ENCODE results near the gene CC2D2B. TPM values are rescaled to one million over a fixed set of nuclear protein-coding genes. Genes with fewer than 3 reads are reported as not detected.
"Not testable (repeated sequence)": the region's sequence is repeated elsewhere in the genome, so short reads cannot be mapped to it uniquely, and the experiment has no call there.

The CC2D2B gene
- total RNA-seq, 1 donor from 2014 or later = 2.5 TPM

DNA sequence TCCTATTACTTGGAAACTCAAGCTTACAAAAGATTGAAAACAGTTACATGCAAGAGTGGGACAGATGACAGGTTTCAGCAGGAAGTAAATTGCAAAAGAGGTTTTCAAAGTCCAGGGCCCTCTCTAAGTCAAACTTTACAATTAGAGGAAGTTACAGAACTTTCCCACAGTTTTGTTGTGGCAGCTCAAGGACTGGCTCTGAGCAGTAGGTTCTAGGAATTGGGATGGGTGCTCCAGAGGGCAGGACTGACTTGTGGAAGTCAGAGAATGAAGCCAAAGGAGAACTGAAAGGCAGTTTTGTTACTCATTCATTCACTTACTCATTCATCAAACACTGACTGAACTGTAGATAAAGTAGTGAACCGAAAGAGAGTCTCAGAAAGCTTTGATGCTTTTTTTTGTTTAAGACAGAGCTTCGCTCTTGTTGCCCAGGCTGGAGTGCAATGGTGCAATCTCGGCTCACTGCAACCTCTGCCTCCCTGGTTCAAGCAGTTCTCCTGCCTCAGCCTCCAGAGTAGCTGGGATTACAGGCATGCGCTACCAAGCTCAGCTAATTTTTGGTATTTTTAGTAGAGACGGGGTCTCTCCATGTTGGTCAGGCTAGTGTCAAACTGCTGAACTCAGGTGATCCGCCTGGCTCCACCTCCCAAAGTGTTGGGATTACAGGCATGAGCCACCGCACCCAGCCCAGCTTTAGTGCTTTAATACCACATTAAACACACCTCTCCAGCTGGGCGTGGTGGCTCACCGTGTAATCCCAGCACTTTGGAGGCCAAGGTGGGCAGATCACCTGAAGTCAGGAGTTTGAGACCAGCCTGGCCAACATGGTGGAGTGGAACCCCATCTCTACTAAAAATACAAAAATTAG lies 68.8 kb downstream of the CC2D2B start:
- Histone ChIP-seq H3K27me3 (no peaks in the 10 kb centered on the region), H3K4me1 (no peaks in the 10 kb centered on the region), H3K9me3 (no peaks in the 10 kb centered on the region), H3K4me3 (no peak overlapping the region), H3K27ac (no peak overlapping the region), H3K36me3 (no peaks in the 10 kb centered on the region)
- TF ChIP-seq POLR2AphosphoS5 (IDR thresholded peaks at IDR 0.05; ENCODE audit: insufficient read depth in 1 of 2, low read depth in 1 of 2) (no peak), POLR2A (IDR thresholded peaks at IDR 0.05) (no peak)
- TF ChIP-seq, protein P1, sequence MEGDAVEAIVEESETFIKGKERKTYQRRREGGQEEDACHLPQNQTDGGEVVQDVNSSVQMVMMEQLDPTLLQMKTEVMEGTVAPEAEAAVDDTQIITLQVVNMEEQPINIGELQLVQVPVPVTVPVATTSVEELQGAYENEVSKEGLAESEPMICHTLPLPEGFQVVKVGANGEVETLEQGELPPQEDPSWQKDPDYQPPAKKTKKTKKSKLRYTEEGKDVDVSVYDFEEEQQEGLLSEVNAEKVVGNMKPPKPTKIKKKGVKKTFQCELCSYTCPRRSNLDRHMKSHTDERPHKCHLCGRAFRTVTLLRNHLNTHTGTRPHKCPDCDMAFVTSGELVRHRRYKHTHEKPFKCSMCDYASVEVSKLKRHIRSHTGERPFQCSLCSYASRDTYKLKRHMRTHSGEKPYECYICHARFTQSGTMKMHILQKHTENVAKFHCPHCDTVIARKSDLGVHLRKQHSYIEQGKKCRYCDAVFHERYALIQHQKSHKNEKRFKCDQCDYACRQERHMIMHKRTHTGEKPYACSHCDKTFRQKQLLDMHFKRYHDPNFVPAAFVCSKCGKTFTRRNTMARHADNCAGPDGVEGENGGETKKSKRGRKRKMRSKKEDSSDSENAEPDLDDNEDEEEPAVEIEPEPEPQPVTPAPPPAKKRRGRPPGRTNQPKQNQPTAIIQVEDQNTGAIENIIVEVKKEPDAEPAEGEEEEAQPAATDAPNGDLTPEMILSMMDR (IDR thresholded peaks at IDR 0.05) = no peak
- DNase-seq (ENCODE audit: extremely low spot score in 2 of 2) = no peak
- intact Hi-C loops (cut with DNase I) = no loop called here

DNA sequence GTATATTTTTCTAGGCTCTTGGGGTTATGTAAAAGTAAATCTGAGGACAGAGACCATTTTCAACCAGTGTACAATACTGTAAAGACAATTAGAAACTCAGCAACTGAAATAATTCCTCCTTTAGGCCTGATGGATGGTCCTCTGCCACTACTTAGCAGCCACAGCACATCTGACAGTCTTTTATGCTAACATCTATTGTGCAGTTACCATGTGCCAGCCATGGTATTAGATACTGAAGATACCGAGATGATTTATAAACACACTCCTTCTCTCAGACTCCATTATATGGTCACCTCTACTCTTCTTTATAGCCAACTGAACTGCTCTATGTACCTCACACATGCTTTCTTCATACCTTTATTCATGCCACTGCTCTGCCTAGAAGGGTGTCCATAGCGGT lies 74.4 kb downstream of the CC2D2B start:
- TF ChIP-seq POLR2A (IDR thresholded peaks at IDR 0.05) = no peak
- no peak for TF ChIP-seq POLR2AphosphoS5 (IDR thresholded peaks at IDR 0.05; ENCODE audit: insufficient read depth in 1 of 2, low read depth in 1 of 2)
- TF ChIP-seq, protein P1 (IDR thresholded peaks at IDR 0.05) = no peak
- Histone ChIP-seq H3K36me3 (no peaks in the 10 kb centered on the region), H3K4me3 (no peak overlapping the region), H3K27me3 (no peaks in the 10 kb centered on the region), H3K4me1 (no peaks in the 10 kb centered on the region), H3K9me3 (no peaks in the 10 kb centered on the region), H3K27ac (no peak overlapping the region)
- no peak for DNase-seq (ENCODE audit: extremely low spot score in 2 of 2)
- intact Hi-C loops (cut with DNase I) = no loop called here

DNA sequence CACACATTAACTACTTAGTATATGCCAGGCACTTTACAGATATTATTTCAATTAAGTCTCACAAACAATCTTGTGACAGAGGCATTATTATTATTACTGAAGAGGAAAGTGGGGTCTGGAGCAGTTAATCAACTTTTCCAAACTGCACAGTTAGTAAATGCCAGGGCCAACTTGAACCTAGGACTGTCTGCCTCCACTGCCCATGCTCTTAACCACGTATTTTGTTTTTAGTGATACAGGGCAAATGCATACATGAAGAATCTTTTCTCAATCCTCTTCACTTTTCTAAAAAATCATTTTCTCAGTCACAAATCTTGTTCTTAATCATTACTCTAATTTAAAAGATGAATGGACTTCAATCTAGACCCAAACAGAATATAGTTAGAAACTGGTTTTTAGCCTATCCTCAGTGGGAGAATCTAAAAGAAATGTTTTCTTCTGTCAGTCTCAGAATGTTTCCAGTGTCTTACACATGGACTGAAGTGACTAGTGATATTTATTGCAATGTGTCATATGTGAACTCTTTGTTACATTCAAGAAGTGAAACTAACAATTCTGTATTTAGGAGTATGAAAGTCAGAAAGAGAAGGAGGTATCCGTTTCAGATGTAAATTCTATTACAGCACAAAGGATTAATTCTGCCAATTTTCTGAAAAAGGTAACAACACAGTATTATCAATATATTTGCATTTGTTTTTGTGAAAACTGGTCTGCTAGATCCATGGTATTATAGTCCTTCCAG lies 80.1 kb downstream of the CC2D2B start:
- Histone ChIP-seq H3K4me1 (no peaks in the 10 kb centered on the region), H3K4me3 (no peak overlapping the region), H3K36me3 (no peaks in the 10 kb centered on the region), H3K27me3 (no peaks in the 10 kb centered on the region), H3K27ac (no peak overlapping the region), H3K9me3 (no peaks in the 10 kb centered on the region)
- DNase-seq (ENCODE audit: extremely low spot score in 2 of 2) = no peak
- TF ChIP-seq, protein P1 (IDR thresholded peaks at IDR 0.05) = no peak
- TF ChIP-seq POLR2A (IDR thresholded peaks at IDR 0.05) (no peak), POLR2AphosphoS5 (IDR thresholded peaks at IDR 0.05; ENCODE audit: insufficient read depth in 1 of 2, low read depth in 1 of 2) (no peak)
- intact Hi-C loops (cut with DNase I) = no loop called here

DNA sequence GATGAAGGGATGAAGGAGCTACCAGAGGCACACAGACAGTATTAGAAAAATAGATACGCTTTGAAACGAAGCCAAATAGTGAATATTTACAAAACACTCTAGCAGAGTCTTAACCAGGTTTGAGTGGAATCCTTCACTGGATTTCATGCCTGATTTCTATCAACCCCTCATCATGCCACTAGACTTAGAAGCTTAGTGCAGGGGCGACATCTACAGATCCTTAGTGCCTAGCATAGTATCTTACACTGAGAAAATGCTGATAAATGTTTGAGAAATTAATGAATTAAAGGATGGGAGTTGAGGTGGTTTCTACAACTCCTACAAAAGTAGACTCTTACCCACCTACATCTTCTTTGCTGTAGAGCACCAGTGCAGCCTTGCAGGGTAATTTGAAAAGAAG lies 80.9 kb downstream of the CC2D2B start:
- Histone ChIP-seq H3K36me3 (no peaks in the 10 kb centered on the region), H3K4me3 (no peak overlapping the region), H3K9me3 (no peaks in the 10 kb centered on the region), H3K27ac (no peak overlapping the region), H3K27me3 (no peaks in the 10 kb centered on the region), H3K4me1 (no peaks in the 10 kb centered on the region)
- TF ChIP-seq, protein P1 (IDR thresholded peaks at IDR 0.05) = no peak
- TF ChIP-seq POLR2AphosphoS5 (IDR thresholded peaks at IDR 0.05; ENCODE audit: insufficient read depth in 1 of 2, low read depth in 1 of 2) (no peak), POLR2A (IDR thresholded peaks at IDR 0.05) (no peak)
- DNase-seq (ENCODE audit: extremely low spot score in 2 of 2) = no peak
- intact Hi-C loops (cut with DNase I) = no loop called here

DNA sequence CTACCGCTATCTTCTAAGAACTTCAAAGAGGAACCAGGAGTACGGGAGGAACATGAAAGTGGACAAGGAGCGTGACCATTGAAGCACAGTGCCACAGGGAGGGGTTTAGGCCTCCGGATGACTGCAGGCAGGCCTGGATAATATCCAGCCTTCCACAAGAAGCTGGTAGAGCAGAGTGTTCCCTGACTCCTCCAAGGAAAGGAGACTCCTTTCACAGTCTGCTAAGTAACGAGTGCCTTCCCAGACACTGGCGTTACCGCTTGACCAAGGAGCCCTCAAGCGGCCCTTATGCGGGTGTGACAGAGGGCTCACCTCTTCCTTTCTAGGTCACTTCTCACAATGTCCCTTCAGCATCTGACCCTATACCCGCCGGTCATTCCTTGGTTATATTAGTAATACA lies 86.6 kb downstream of the CC2D2B start:
- H3K9me3 ChIP-seq; H3K27ac ChIP-seq; H3K4me3 ChIP-seq; intact Hi-C loops (cut with DNase I); H3K4me1 ChIP-seq; DNase-seq (ENCODE audit: extremely low spot score in 2 of 2); H3K27me3 ChIP-seq; H3K36me3 ChIP-seq: not testable (repeated sequence)

Measured in vagina (tissue), 2 donors.